LNCaP clone FGC (cell line): ENCODE measurements around the gene SH3BP2.

Experiments
- DNase-seq: peaks from one replicate; pipeline ENCODE4 v3.0.0-alpha.2; 2011; ENCODE audit warnings: low read depth
- H3K4me3 ChIP-seq: 2 replicates; pipeline ENCODE4 v1.5.1; 2011; ENCODE audit warnings: mild to moderate bottlenecking, low read depth, low read length, control low read depth
- CTCF ChIP-seq: IDR thresholded peaks from 2 replicates; pipeline ENCODE4 v1.5.1; 2012; ENCODE audit warnings: mild to moderate bottlenecking; ENCODE audit not compliant: control insufficient read depth, insufficient read depth; ENCODE audit errors: extremely low read depth

Gene SH3BP2

GRCh38 chr4:2833671-2834000, 40.8 kb downstream of the SH3BP2 start:
- no peak for TF ChIP-seq CTCF
- no peak for DNase-seq
- H3K4me3 ChIP-seq: no peak overlapping the region

GRCh38 chr4:2834001-2834921, 41.4 kb downstream of the SH3BP2 start:
- TF ChIP-seq CTCF: no peak
- H3K4me3 ChIP-seq: no peak overlapping the region
- DNase-seq: no peak

GRCh38 chr4:2835978-2836377, 43.1 kb downstream of the SH3BP2 start:
- no peak overlapping the region for H3K4me3 ChIP-seq
- no peak for TF ChIP-seq CTCF
- DNase-seq: no peak

DNA sequence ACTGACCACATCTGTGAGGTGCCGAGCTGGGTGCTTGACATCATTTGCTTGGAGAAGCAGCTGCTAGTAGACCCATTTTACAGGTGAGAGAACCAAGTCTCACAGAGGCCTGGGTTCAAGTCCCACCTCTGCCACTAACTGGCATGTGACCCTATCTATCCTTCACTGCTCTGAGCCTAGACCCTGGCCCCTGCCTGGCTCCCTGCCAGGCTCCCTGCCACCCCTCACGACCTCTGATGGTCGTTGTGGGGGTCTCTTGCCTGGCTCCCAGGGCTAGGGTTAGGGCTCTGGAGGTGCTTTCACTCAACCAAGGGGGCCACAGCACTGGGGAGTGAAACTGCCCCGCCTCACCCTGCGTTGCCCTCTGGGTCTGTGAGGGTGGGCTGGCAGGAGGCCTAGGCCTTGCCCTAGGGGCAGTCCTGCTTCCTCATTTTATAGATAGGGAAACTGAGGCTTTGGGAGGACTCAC, 43.5 kb downstream of the SH3BP2 start:
- no peak overlapping the region for H3K4me3 ChIP-seq
- DNase-seq: no peak
- TF ChIP-seq CTCF: no peak

DNA sequence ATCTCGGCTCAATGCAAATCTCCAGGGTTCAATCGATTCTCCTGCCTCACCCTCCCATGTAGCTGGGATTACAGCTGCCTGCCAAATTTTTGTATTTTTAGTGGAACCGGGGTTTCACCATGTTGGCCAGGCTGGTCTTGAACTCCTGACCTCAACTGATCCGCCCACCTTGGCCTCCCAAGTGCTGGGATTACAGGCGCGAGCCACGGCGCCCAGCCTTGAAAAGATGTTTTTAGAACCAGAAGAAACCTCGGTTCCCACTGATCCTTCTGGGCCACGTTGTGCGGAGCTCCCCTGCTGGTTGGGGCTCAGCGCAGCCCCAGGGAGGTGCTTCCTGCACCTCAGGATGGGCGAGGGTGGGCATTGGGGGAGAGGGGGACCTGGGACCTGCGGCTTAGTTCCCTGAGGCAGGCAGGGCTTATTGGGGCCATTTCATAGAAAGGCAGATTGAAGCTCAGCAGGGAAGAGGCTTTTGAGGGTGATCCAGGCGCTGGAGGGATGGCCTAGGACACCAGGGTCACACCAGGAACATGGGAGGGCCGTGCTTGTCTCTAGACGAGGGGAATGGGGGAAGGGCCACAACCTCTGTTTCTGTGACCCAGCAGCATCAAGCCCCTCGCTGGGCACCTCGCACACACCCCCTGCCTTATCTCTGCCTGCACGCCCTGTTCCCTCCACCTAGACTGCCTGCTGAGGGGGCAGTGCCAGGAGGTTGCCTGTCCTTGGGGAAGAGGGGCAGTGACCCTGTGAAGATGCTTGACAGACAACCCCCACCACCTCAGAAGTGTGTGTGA, 44.4 kb downstream of the SH3BP2 start:
- no peak for TF ChIP-seq CTCF
- no peak overlapping the region for H3K4me3 ChIP-seq
- no peak for DNase-seq

DNA sequence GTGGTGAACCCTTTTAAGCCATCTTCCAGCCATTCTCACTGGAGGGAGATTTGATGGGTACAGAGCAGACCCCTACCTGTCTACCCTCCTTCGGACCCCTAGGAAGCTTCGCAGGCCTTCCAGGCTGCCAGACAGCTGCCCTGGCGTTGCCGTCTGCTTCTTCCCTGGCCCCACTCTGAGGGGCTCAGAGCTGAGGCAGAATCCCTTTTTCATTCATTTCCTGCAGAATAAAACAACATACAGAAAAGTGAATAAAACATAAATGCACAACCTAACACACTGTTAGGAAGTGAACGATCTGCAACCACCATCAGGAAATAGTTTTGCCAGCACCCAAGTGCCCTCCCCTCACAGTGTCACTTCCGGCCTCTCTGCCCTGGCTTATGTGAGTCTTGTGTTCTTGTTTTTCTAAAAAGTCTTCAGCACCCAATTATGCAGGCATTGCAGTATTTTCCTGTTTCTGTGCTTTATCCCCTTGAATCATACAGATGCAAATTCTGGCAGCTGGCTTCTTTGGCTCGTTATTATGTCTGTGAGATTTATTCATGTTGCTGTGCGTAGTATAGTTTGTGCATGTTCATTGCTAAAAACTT, 45.1 kb downstream of the SH3BP2 start:
- no peak overlapping the region for H3K4me3 ChIP-seq
- TF ChIP-seq CTCF: no peak
- DNase-seq: no peak
